HL-60 (cell line): ENCODE data around the gene WDPCP.

ENCODE experiments used
- GABPA ChIP-seq: IDR thresholded peaks from 2 replicates; pipeline ENCODE4 v1.6.1; 2012; ENCODE audit warnings: low read depth
- POLR2AphosphoS5 ChIP-seq: IDR thresholded peaks from 2 replicates; pipeline ENCODE4 v1.6.1; 2012; ENCODE audit warnings: low read depth
- TF ChIP-seq, protein P1 (sequence below): IDR thresholded peaks from one replicate; pipeline ENCODE4 v1.5.1; 2011; ENCODE audit warnings: low read length, control low read depth, inconsistent platforms; ENCODE audit not compliant: insufficient read depth

DNA sequence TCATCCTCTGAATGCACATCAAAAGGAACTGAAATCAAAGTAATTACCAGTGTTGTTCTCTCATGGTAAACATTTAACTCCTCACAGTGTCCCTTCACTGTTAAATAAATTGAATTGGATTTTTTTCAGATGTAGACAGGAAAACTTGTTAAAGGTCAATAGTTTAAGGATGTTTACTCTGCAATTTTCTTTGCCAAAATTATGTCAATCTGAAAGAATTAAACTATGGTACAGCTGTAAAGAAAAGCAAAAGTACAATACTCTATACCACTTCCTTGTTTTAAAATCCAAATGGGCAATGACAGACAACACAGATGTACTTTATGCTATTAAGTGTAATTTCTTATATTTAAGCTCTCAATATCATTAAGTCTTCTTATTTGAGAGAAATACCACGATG lies 153.2 kb downstream of the WDPCP start:
- TF ChIP-seq, protein P1, sequence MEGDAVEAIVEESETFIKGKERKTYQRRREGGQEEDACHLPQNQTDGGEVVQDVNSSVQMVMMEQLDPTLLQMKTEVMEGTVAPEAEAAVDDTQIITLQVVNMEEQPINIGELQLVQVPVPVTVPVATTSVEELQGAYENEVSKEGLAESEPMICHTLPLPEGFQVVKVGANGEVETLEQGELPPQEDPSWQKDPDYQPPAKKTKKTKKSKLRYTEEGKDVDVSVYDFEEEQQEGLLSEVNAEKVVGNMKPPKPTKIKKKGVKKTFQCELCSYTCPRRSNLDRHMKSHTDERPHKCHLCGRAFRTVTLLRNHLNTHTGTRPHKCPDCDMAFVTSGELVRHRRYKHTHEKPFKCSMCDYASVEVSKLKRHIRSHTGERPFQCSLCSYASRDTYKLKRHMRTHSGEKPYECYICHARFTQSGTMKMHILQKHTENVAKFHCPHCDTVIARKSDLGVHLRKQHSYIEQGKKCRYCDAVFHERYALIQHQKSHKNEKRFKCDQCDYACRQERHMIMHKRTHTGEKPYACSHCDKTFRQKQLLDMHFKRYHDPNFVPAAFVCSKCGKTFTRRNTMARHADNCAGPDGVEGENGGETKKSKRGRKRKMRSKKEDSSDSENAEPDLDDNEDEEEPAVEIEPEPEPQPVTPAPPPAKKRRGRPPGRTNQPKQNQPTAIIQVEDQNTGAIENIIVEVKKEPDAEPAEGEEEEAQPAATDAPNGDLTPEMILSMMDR = no peak
- TF ChIP-seq GABPA (no peak), POLR2AphosphoS5 (no peak)
